Measurements from ENCODE around the gene CCT6A. TPM values are rescaled to one million over a fixed set of nuclear protein-coding genes. Genes with fewer than 3 reads are reported as not detected.

The CCT6A gene
- total RNA-seq (2022; extraction: Qiagen RNA extraction): 260 to 305 TPM (median 271 TPM) in 5 replicates

GRCh38 chr7:56051339-56052191 lies at the start of gene CCT6A, which contains the start of gene PSPH:
Gene CCT6A (plus strand): TSS chr7:56051765. CDS start chr7:56051849, 84 bp downstream.
Gene PSPH (minus strand): TSS chr7:56051444. CDS start chr7:56021212, 30,232 bp downstream.

GRCh38 chr7:56063882-56064625 lies 12.5 kb downstream of the CCT6A start, which contains the start of gene SUMF2:
Gene SUMF2 (plus strand): TSS chr7:56064286. CDS start chr7:56064312, 26 bp downstream.

GRCh38 chr7:56092789-56093531 lies 41.4 kb downstream of the CCT6A start, which contains the start of gene PHKG1:
Gene PHKG1 (minus strand): TSS chr7:56092952. CDS start chr7:56088941, 4,011 bp downstream.

GRCh38 chr7:56106108-56107073 lies 54.8 kb downstream of the CCT6A start, which contains the start of gene CHCHD2:
Gene CHCHD2 (minus strand): TSS chr7:56106476. CDS start chr7:56106413, 63 bp downstream.

Other genes with a start within 250 kb of the CCT6A start
- gene SEPTIN14, start 189.0 kb upstream of the CCT6A start, total RNA-seq (2022; extraction: Qiagen RNA extraction): not detected in 5 replicates
- gene ZNF713, start 164.3 kb upstream of the CCT6A start, total RNA-seq (2022; extraction: Qiagen RNA extraction): 0.61 to 1.4 TPM (median 0.87 TPM) in 5 replicates
- 24.3 to 29.9 TPM (median 25.7 TPM) in 5 replicates for gene MRPS17, start 99.9 kb upstream of the CCT6A start, total RNA-seq (2022; extraction: Qiagen RNA extraction)
- gene NIPSNAP2, start 87.2 kb upstream of the CCT6A start, total RNA-seq (2022; extraction: Qiagen RNA extraction): 42.9 to 54.9 TPM (median 49.1 TPM) in 5 replicates
- 24.3 to 35.0 TPM (median 25.7 TPM) in 5 replicates for gene PSPH, start 321 bp upstream of the CCT6A start, total RNA-seq (2022; extraction: Qiagen RNA extraction)
- gene SUMF2, start 12.5 kb downstream of the CCT6A start, total RNA-seq (2022; extraction: Qiagen RNA extraction): 109 to 116 TPM (median 114 TPM) in 5 replicates
- gene PHKG1, start 41.2 kb downstream of the CCT6A start, total RNA-seq (2022; extraction: Qiagen RNA extraction): 0.31 to 0.83 TPM (median 0.65 TPM) in 5 replicates
- 552 to 780 TPM (median 704 TPM) in 5 replicates for gene CHCHD2, start 54.7 kb downstream of the CCT6A start, total RNA-seq (2022; extraction: Qiagen RNA extraction)
- not detected in 5 replicates for gene NUPR2, start 64.7 kb downstream of the CCT6A start, total RNA-seq (2022; extraction: Qiagen RNA extraction)

Data from A549 treated with CORT108297 at 1 μM for 4 hours (cell line).